Non-pigmented ciliary epithelial cell (primary cell): ENCODE measurements around the gene ERCC4.
A peak's percentile ranks its signal among the peaks of the same experiment; 100 is the strongest.

Source experiments
- DNase-seq: peaks from one replicate; pipeline ENCODE4 v3.0.0-alpha.2; 2010; ENCODE audit warnings: low read depth

ERCC4 gene

DNA sequence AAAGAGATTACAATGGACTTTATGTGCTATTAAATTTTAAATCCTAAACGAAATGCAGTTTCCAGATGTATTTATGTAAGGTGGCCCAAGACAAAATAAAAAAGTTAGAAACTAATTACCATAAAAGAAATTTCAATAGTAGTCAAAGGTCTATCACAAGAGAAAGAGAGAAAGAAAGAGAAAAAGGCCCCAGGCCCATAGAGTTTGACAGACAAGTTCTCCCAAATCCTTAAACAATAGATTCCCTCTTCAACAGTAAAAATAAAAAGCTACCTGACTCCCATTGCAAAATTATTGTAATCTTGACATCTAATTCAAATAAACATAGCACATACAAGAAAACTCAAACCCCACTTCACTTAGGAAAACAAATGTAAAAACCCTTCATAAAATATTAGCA lies 8.6 kb upstream of the ERCC4 start:
- DNase-seq = no peak

DNA sequence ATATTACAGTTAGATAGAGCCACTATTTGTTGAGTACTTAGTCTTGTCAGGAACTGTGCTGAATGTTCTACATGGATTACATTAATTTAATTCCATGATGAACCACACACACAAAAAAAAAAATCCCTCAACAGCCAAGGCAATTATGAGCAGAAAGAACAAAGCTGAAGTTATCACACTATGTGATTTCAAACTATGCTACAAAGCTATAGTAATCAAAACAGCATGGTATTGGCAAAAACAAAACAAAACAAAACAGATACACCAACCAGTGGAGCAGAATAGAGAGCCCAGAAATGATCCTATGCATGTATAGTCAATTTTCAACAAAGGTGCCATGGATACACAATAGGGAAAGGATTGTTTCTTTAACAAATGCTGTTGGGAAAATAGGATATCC lies 8.1 kb upstream of the ERCC4 start:
- no peak for DNase-seq

- no peak for DNase-seq
These were observed 7.1 kb upstream of the ERCC4 start for GRCh38 chr16:13912891-13913290.

GRCh38 chr16:13913374-13914292 lies 6.3 kb upstream of the ERCC4 start:
- no peak for DNase-seq

DNA sequence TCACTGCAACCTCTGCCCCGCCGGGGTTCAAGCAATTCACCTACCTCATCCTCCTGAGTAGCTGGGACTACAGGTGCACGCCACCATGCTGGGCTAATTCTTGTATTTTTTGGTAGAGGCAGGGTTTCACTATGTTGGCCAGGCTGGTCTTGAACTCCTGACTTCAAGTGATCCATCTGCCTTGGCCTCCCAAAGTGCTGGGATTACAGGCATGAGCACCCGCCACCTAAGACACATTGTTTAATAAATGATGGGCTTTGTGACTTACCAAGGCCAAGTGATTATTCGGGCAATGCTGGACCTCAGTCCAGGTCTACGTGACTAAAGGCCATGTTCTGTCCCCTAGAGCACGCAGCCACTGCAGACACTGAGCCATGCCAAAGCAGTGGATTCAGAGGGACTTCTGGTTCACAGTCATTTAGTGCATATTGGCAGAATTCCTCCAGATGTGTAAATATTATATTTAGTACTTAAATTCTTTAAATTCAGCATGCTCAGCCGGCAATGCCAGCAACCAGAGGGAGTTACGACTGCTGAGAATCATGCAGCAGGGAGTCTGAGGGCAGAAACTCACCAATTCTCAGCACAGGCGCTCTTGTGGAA lies 4.8 kb upstream of the ERCC4 start:
- DNase-seq = no peak

- peak; percentile 14 for DNase-seq
These were observed 648 bp upstream of the ERCC4 start for GRCh38 chr16:13919330-13919682.

GRCh38 chr16:13920510-13920818 lies 510 bp downstream of the ERCC4 start:
- no peak for DNase-seq

DNA sequence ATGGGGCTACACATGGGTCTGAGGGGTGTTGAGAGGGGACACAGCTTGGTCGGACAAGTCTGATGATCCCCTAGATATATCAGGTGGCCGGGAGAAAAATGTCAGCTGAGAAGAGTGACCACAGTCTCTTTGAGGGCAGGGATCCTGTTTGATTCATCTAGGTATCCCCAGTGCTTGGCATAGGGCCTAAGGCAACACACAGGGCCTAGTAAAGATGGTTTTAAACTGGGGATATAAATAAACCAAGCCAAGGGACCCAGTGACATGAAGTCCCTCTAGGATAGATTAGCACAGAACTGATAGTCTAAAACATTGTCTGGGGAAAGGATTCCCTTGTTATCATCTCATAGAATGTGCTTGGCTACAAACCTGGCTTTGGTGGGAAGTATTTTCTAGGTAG lies 1.4 kb downstream of the ERCC4 start:
- DNase-seq = no peak

DNA sequence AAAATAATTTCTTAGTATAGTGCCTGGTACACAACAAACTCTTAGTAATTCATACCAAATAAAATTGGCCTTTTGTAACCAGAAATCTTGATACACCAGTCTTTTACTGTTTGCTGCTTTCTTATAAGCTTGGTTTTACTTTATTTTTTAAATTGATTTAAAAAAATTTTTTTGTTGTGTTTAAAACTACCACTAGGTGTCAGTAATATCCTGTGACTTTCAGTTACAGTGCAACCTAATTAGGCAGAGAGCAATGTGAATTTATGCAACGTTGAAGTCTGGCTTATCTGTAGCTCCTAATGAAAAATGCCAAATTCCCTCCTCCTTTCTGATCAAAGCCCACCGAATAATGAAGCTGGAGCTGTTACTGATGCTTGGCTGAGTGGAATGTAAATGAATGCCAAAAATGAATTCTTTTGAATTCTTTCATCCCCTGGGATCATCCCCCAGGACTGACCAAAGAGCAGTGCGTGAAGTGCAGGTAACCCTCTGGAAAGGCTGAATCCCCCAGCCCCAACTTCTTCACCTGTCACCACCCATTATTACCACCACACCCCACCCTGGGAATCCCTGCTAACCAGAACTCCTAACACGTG lies 3.8 kb downstream of the ERCC4 start:
- peak; percentile 9 for DNase-seq

- no peak for DNase-seq
These were observed 6.5 kb downstream of the ERCC4 start for GRCh38 chr16:13926464-13926863.

- no peak for DNase-seq
These were observed 6.9 kb downstream of the ERCC4 start for GRCh38 chr16:13926891-13927290.

DNA sequence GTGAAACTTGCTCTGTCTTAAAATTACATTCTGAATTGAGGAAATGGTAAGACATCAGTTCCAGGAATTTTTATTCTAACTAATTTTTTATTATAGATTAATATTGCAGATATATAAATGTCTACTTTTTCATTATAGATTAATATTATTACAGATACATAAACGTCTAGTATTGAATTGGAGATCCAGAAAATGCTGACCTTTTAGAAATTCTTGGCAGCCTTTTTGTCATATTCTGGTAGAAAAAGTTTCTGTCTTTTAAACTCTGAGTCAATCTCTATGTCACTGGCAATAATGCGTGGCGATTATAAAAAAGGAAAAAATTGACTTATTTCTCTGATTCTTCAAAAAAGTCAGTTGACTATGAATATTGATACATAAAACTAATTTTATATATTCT lies 8.7 kb downstream of the ERCC4 start:
- DNase-seq = no peak

DNA sequence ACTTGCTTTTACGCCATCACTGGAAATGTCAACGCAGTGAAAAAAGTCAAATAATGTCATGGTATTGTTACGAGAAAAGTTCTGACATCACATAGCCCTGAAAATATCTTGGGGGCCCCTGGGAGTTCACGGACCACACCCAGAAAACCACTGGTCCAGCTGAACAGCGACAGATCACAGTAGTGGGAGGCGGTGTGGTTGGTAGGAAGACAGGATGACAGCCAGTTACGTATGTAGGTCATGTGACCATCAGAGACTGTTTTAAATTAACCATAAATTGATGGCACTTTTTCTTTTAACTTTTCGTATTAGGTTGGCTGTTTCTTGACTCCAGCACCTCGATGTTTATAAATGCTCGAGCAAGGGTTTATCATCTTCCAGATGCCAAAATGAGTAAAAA lies 11.9 kb downstream of the ERCC4 start:
- DNase-seq = no peak

DNA sequence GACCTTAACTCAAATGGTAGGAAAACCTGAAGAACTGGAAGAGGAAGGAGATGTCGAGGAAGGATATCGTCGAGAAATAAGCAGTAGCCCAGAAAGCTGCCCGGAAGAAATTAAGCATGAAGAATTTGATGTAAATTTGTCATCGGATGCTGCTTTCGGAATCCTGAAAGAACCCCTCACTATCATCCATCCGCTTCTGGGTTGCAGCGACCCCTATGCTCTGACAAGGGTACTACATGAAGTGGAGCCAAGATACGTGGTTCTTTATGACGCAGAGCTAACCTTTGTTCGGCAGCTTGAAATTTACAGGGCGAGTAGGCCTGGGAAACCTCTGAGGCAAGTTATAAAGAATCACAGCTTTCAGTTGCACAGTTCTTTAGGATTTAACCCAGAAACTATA lies 15.5 kb downstream of the ERCC4 start:
- no peak for DNase-seq

DNA sequence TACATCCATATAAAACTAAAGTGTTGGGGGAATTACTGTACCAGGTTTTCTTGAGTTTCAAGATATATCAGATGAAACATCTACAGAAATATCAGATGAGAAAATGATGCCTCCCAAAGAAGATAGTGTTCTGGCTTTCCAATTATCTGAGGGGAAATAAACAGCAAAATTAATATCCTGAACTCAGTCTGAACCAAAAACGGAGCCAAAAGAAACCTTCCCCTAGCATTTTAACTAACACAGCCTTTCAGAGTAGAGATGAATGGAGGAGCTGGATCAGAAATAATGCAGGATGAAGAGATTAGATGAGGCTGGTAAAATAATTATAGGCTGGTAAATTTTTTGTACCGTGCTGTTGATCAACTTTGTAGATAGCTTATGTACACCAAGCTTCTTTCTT lies 16.2 kb downstream of the ERCC4 start:
- no peak for DNase-seq

DNA sequence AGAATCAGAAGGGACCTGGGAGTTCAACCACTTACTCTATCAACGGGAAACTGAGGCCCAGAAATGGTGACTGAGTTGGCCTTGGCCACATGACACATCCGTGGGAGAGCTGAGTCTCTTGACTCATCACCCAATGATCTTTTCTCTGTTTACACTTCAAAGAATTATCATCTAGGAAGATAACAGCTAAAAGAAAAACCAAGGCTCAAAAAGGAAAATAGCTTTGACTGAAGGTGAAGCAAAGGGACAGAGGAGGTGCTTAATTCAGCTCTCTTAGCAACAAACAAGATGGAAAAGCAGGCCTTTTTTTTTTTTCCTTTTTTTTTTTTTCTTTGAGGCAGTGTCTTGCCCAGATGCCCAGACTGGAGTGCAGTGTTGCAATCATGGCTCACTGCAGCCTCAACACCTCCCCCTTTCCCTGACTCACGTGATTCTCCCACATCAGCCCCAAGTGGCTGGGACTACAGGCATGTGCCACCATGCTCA lies 16.7 kb downstream of the ERCC4 start:
- peak; percentile 15 for DNase-seq

GRCh38 chr16:13937411-13937810 lies 17.5 kb downstream of the ERCC4 start:
- DNase-seq = no peak

DNA sequence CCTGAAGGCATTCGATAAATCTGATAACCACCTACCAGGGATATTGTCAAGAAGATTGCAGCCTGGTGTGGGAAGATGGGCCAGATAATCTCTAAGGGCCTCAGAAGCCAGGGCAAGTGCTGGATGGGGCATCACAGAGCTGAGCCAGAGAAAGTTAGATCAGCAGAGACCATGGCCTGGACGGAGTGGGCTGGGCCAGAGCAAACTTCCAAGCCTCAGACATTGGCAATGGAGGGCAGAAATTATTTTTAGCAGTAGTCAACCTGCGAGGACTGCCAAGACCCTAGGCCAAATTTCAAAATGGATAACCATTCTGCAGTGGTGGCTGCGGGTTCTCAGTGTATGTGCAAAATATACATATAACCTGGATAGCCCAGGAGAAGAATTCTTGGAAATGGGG lies 18.5 kb downstream of the ERCC4 start:
- no peak for DNase-seq

- DNase-seq = no peak
These were observed 19.9 kb downstream of the ERCC4 start for GRCh38 chr16:13939821-13940220.

DNA sequence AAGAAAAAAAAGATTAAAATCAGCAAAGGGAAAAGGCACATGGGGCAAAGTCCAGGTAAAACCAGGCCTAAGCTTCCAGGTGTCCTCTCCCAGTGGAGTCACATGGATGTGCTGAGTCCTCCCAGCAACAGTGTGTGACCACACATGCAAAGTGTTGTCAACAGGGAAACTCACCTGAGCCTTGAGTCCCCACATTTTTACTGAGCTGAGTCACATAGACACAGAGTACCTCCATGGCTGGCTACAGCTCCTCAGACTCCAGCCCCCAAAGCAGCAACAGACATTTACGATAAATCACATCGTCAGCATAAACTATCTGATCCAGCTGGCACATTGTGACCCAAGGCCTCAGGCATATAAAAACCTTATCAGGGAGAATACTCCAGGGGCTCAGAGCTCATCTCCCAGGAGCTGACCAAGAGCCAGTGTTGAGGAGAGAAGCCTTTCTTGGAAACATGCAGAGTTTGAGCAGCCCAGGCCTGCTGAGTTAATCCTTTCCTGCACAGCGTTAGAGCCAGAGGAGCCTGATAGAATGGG lies 20.5 kb downstream of the ERCC4 start:
- no peak for DNase-seq

GRCh38 chr16:13944816-13945215 lies 24.9 kb downstream of the ERCC4 start:
- no peak for DNase-seq

GRCh38 chr16:13945744-13946485 lies 26.0 kb downstream of the ERCC4 start:
- DNase-seq = no peak
